Endothelial cell (in vitro differentiated cells): ENCODE data around the gene OAS3. TPM values are rescaled to one million over a fixed set of nuclear protein-coding genes. Genes with fewer than 3 reads are reported as not detected.
"Not testable (repeated sequence)": the region's sequence is repeated elsewhere in the genome, so short reads cannot be mapped to it uniquely, and the experiment has no call there.

ENCODE experiments used
- DNase-seq: peaks from one replicate; pipeline ENCODE4 v3.0.0; 2021; ENCODE audit warnings: low spot score
- H3K27ac Mint-ChIP-seq: one replicate; pipeline ENCODE4 v1.8.0; 2021; ENCODE audit warnings: mixed read lengths, inconsistent platforms; ENCODE audit not compliant: unreplicated experiment
- H3K27me3 Mint-ChIP-seq: one replicate; pipeline ENCODE4 v1.8.0; 2021; ENCODE audit warnings: mild to moderate bottlenecking, moderate library complexity, mixed read lengths, inconsistent platforms; ENCODE audit not compliant: unreplicated experiment
- H3K36me3 Mint-ChIP-seq: one replicate; pipeline ENCODE4 v1.8.0; 2021; ENCODE audit warnings: mild to moderate bottlenecking, low read depth, mixed read lengths, inconsistent platforms; ENCODE audit not compliant: unreplicated experiment
- H3K4me1 Mint-ChIP-seq: one replicate; pipeline ENCODE4 v1.8.0; 2021; ENCODE audit warnings: mild to moderate bottlenecking, mixed read lengths, inconsistent platforms; ENCODE audit not compliant: unreplicated experiment
- H3K4me3 Mint-ChIP-seq: one replicate; pipeline ENCODE4 v1.8.0; 2021; ENCODE audit warnings: mild to moderate bottlenecking, mixed read lengths, inconsistent platforms; ENCODE audit not compliant: unreplicated experiment
- H3K9me3 Mint-ChIP-seq: one replicate; pipeline ENCODE4 v1.8.0; 2021; ENCODE audit warnings: mixed read lengths, inconsistent platforms; ENCODE audit not compliant: unreplicated experiment
- CTCF ChIP-seq: fragments of 200-600 bp; sonication (generic); IDR thresholded peaks from one replicate; pipeline ENCODE4 v1.5.0; 2021; ENCODE audit warnings: antibody characterized with exemption; ENCODE audit not compliant: unreplicated experiment
- total RNA-seq: library from RNA; stranded (reverse); fragmentation: NEBNext Ultra II Directional; extraction: Animal tissue kit (Norgen Biotek cat#: 25700); gene quantifications from one replicate; pipeline ENCODE4 v1.2.1, GENCODE V29; 2021; ENCODE audit not compliant: unreplicated experiment

Gene OAS3
- total RNA-seq, 1 donor from 2014 or later, result 2.2 TPM

GRCh38 chr12:112980491-112981158 lies 42.4 kb downstream of the OAS3 start:
- Mint-ChIP-seq H3K9me3 (no peaks in the 10 kb centered on the region), H3K27ac (no peak overlapping the region), H3K4me3 (no peak overlapping the region), H3K36me3 (no peaks in the 10 kb centered on the region), H3K4me1 (no peaks in the 10 kb centered on the region), H3K27me3 (no peaks in the 10 kb centered on the region)
- DNase-seq, result no peak
- no peak for TF ChIP-seq CTCF

DNA sequence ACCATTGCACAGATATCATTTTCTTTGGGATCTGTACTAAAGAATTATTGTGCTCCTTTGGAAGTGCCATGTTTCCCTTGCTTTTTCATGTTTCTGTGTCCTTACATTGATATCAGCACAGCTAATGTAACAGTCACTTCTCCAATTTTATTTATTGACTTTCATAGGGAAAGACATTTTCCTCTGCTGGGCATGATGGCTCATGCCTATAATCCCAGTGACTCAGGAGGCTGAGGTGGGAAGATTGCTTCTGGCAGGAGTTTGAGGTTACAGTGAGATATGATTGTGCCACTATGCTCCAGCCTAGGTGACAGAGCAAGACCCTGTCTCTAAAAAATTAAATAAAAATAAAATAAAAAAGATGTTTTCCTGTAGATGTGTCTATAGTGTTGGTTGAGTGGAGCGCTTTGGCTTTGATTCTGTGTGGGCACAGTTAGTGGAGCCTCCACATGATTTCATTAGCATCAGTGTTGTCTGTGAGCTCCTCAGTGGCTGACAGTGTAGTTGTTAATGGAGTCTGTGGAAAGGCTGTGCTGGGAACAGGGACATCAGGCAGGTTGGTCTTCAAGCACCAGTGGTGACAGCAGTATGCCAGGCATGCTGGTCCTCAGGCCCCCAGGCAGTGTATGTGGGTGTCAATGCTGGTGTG lies 47.5 kb downstream of the OAS3 start:
- no peaks in the 10 kb centered on the region for H3K9me3 Mint-ChIP-seq
- no peaks in the 10 kb centered on the region for H3K27me3 Mint-ChIP-seq
- no peak for TF ChIP-seq CTCF
- DNase-seq, result no peak
- H3K27ac Mint-ChIP-seq, result no peak overlapping the region
- no peak overlapping the region for H3K4me3 Mint-ChIP-seq
- H3K4me1 Mint-ChIP-seq, result no peaks in the 10 kb centered on the region
- no peaks in the 10 kb centered on the region for H3K36me3 Mint-ChIP-seq

DNA sequence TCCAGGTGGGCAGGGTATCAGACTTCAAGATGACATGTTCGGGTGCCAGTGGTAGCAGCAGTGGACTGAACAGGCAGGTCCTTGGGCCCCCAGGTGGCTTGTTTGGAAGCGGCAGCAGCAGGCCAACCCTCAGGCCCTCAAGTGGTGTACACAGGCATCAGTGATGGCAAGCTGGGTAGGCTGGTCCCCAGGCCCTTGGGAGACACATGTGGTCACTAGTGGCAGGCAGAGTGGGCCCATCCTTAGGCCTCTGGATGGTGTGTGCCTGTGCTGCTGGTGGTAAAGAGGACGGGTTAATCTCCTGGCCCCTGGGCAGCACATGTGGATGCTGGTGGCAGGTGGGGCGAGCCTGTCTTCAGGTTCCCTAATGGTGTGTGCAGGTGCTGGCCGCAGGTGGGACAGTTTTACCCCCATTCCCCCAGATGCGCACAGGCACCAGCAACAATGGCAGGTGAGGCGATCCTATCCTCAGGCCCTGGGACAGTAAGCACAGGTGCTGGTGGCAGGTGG lies 48.1 kb downstream of the OAS3 start:
- Mint-ChIP-seq H3K36me3 (no peaks in the 10 kb centered on the region), H3K9me3 (no peaks in the 10 kb centered on the region), H3K27ac (no peak overlapping the region), H3K27me3 (peaks cover 1% of the 10 kb centered on the region), H3K4me3 (no peak overlapping the region), H3K4me1 (no peaks in the 10 kb centered on the region)
- DNase-seq, result no peak
- no peak for TF ChIP-seq CTCF

- Mint-ChIP-seq H3K36me3 (no peaks in the 10 kb centered on the region), H3K9me3 (no peaks in the 10 kb centered on the region), H3K4me3 (no peak overlapping the region), H3K27me3 (peaks cover 1% of the 10 kb centered on the region), H3K4me1 (no peaks in the 10 kb centered on the region), H3K27ac (no peak overlapping the region)
- no peak for DNase-seq
- no peak for TF ChIP-seq CTCF
Observed at GRCh38 chr12:112987561-112987960, 49.3 kb downstream of the OAS3 start.

DNA sequence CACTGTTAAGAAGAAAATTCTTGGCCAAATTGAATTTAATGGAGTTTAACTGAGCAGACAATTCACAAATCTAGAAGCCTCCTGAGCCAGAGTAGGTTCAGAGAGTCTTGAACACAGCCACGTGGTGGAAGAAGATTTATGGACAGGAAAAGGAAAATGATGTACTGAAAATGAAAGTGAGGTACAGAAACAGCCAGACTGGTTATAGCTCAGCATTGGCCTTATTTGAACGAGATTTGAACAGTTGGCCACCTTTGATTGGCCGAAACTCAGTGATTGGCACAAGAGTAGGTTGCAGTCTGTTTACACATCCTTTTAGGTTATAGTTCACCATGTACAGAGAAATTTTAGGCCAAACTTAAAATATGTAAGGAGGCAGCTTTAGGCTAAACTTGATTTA lies 50.0 kb downstream of the OAS3 start:
- no peak overlapping the region for H3K27ac Mint-ChIP-seq

DNA sequence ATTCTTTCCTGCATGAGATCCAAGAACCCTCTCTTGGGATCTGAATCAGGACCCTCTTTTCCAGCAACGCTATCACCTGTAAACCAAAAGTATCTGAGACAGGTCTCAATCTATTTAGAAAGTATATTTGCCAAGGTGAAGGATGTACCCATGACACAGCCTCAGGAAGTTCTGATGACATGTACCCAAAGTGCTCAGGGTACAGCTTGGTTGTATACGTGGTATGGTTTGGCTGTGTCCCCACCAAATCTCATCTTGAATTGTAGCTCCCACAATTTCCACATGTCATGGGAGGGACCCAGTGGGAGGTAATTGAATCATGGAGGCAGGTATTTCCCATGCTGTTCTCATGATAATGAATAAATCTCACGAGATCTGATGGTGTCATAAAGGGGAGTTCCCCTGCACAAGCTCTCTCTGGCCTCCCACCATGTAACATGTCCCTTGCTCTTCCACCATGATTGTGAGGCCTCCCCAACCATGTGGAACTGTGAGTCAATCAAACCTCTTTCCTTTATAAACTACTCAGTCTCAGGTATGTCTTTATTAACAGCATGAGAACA lies 50.6 kb downstream of the OAS3 start:
- not testable (repeated sequence) for DNase-seq, H3K4me3 Mint-ChIP-seq, H3K27ac Mint-ChIP-seq, H3K36me3 Mint-ChIP-seq, H3K9me3 Mint-ChIP-seq, H3K4me1 Mint-ChIP-seq, H3K27me3 Mint-ChIP-seq

More for the DNA sequence above, 50.0 kb downstream of the OAS3 start:
- H3K27me3 Mint-ChIP-seq, result peaks cover 1% of the 10 kb centered on the region
- no peak for TF ChIP-seq CTCF
- H3K36me3 Mint-ChIP-seq, result no peaks in the 10 kb centered on the region
- H3K4me1 Mint-ChIP-seq, result no peaks in the 10 kb centered on the region
- no peak overlapping the region for H3K4me3 Mint-ChIP-seq
- no peaks in the 10 kb centered on the region for H3K9me3 Mint-ChIP-seq
- no peak for DNase-seq
